Colon (tissue), 2 donors: ENCODE data around the gene POU6F2.
"Not testable (repeated sequence)": the region's sequence is repeated elsewhere in the genome, so short reads cannot be mapped to it uniquely, and the experiment has no call there.

Experiments used
- FAIRE-seq: peaks from 2 replicates; lab custom pipeline; 2012; peaks lifted over from hg19 to GRCh38; lab: Jason Lieb, UNC
- donor health status: control.
- donor health status: control.

POU6F2 gene

GRCh38 chr7:39187130-39187529 lies 209.4 kb downstream of the POU6F2 start:
- FAIRE-seq = no peak

- no peak for FAIRE-seq
Observed at GRCh38 chr7:39192476-39192875, 214.8 kb downstream of the POU6F2 start.

GRCh38 chr7:39194388-39194787 lies 216.7 kb downstream of the POU6F2 start:
- not testable (repeated sequence) for FAIRE-seq

- FAIRE-seq = no peak
Observed at GRCh38 chr7:39195967-39196366, 218.3 kb downstream of the POU6F2 start.

- no peak for FAIRE-seq
Observed at GRCh38 chr7:39197831-39198230, 220.1 kb downstream of the POU6F2 start.

GRCh38 chr7:39198556-39198955 lies 220.8 kb downstream of the POU6F2 start:
- FAIRE-seq = no peak

- no peak for FAIRE-seq
Observed at GRCh38 chr7:39199006-39199405, 221.3 kb downstream of the POU6F2 start.

GRCh38 chr7:39199951-39200350 lies 222.2 kb downstream of the POU6F2 start:
- FAIRE-seq = no peak

GRCh38 chr7:39202041-39202440 lies 224.3 kb downstream of the POU6F2 start:
- no peak for FAIRE-seq

- no peak for FAIRE-seq
Observed at GRCh38 chr7:39210362-39210761, 232.7 kb downstream of the POU6F2 start.

GRCh38 chr7:39211581-39211980 lies 233.9 kb downstream of the POU6F2 start:
- FAIRE-seq = no peak

GRCh38 chr7:39212876-39213275 lies 235.2 kb downstream of the POU6F2 start:
- no peak for FAIRE-seq

GRCh38 chr7:39217783-39218182 lies 240.1 kb downstream of the POU6F2 start:
- FAIRE-seq = no peak

- FAIRE-seq = no peak
Observed at GRCh38 chr7:39219869-39220268, 242.2 kb downstream of the POU6F2 start.

GRCh38 chr7:39221901-39222300 lies 244.2 kb downstream of the POU6F2 start:
- FAIRE-seq = no peak

- FAIRE-seq = no peak
Observed at GRCh38 chr7:39228946-39229345, 251.2 kb downstream of the POU6F2 start.

- no peak for FAIRE-seq
Observed at GRCh38 chr7:39233851-39234529, 256.3 kb downstream of the POU6F2 start.

- no peak for FAIRE-seq
Observed at GRCh38 chr7:39238234-39238869, 260.6 kb downstream of the POU6F2 start.

GRCh38 chr7:39240864-39241263 lies 263.2 kb downstream of the POU6F2 start:
- FAIRE-seq = no peak

GRCh38 chr7:39247576-39247975 lies 269.9 kb downstream of the POU6F2 start:
- no peak for FAIRE-seq

GRCh38 chr7:39248041-39248691 lies 270.5 kb downstream of the POU6F2 start:
- no peak for FAIRE-seq

GRCh38 chr7:39248692-39249090 lies 271.0 kb downstream of the POU6F2 start:
- no peak for FAIRE-seq

GRCh38 chr7:39249635-39250152 lies 272.0 kb downstream of the POU6F2 start:
- FAIRE-seq = no peak
